ENCODE data around the gene FZD4. TPM values are rescaled to one million over a fixed set of nuclear protein-coding genes. Genes with fewer than 3 reads are reported as not detected.
A peak's percentile ranks its signal among the peaks of the same experiment; 100 is the strongest.

FZD4 gene
- total and polyA plus RNA-seq, 8 donors: 20.7 to 27.1 (median 25.5) TPM

DNA sequence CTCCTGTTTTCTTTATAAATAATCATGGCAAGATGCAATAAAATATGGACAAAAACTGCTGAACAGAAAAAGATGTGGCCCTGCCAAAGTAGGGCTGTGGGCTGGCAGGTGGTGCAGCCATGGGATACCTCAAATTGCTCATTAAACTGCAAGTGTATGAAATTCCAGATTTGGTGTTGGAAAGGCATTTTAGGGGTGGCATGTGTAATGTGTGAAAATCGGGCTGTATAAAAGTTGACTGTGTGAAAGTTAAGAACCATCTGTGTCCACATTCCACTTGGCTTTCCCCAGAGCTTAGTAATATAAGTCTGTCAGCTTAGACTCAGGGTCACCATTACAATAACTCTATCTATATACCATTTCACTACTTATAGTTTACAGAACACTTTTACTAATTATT is 34.8 kb upstream of the FZD4 start:
- ATAC-seq: no peak
- Histone ChIP-seq H3K9me3 (no peaks in the 10 kb centered on the region), H3K4me3 (no peak overlapping the region), H3K36me3 (no peaks in the 10 kb centered on the region), H3K27ac (no peak overlapping the region), H3K4me1 (no peaks in the 10 kb centered on the region), H3K27me3 (no peaks in the 10 kb centered on the region)
- TF ChIP-seq, protein P1, sequence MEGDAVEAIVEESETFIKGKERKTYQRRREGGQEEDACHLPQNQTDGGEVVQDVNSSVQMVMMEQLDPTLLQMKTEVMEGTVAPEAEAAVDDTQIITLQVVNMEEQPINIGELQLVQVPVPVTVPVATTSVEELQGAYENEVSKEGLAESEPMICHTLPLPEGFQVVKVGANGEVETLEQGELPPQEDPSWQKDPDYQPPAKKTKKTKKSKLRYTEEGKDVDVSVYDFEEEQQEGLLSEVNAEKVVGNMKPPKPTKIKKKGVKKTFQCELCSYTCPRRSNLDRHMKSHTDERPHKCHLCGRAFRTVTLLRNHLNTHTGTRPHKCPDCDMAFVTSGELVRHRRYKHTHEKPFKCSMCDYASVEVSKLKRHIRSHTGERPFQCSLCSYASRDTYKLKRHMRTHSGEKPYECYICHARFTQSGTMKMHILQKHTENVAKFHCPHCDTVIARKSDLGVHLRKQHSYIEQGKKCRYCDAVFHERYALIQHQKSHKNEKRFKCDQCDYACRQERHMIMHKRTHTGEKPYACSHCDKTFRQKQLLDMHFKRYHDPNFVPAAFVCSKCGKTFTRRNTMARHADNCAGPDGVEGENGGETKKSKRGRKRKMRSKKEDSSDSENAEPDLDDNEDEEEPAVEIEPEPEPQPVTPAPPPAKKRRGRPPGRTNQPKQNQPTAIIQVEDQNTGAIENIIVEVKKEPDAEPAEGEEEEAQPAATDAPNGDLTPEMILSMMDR (IDR thresholded peaks at IDR 0.05): no peak
- intact Hi-C loops (cut with DNase I): no loop called here
- peak in 1 of 4 donors; percentile 54 for DNase-seq

DNA sequence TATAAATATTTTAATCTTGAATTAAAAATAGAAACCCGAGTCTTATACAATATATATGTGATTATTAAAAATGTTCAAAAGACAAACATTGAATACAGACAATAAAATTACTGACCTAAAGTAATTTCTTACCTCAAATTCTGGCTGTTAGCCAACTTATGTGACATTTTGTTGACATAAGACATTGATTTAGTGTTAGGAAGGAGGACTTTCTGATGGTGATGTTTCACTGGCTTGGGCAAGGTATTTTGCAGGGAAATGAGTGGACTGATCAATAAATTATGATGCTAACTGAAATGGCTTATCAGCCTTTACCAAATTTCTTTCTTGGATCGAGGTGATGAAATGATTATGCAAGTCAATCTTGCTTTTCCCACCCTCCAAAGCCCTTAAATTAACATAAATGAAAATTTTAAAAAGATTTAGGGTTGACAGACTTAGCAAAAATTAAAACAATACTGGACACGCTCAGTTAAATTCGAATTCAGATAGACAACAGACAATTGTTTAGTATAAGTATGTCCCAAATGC is 33.2 kb upstream of the FZD4 start:
- no peak for DNase-seq
- no peaks in the 10 kb centered on the region for H3K36me3 ChIP-seq
- intact Hi-C loops (cut with DNase I): no loop called here
- H3K4me1 ChIP-seq: no peaks in the 10 kb centered on the region
- H3K27ac ChIP-seq: no peak overlapping the region
- no peak overlapping the region for H3K4me3 ChIP-seq
- no peaks in the 10 kb centered on the region for H3K9me3 ChIP-seq
- ATAC-seq: no peak
- H3K27me3 ChIP-seq: no peaks in the 10 kb centered on the region
- TF ChIP-seq, protein P1 (IDR thresholded peaks at IDR 0.05): no peak

DNA sequence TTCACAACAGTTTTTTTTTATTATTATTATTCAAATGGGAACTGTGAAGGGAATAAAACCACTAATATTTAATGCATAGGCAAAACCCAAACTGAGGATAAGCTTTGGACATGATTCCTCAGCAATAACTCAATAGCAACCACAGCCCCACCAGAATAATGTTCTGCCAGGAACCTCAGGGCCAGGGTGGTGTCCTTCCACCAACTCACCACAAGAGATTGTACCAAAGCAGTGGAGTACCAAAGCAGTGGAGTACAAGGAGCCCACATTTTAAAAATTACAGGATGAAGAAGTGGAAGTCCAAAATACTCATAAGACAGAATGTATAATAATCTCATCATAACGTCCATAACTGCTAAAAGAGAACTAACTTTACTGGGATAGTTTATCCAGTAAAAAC is 32.5 kb upstream of the FZD4 start:
- no peak overlapping the region for H3K4me3 ChIP-seq
- no peaks in the 10 kb centered on the region for H3K36me3 ChIP-seq
- no peaks in the 10 kb centered on the region for H3K9me3 ChIP-seq
- TF ChIP-seq, protein P1 (IDR thresholded peaks at IDR 0.05): no peak
- no peaks in the 10 kb centered on the region for H3K27me3 ChIP-seq
- intact Hi-C loops (cut with DNase I): no loop called here
- H3K4me1 ChIP-seq: peaks cover 0 to 6% of the 10 kb centered on the region in 2 donors
- H3K27ac ChIP-seq: no peak overlapping the region
- DNase-seq (no peak), ATAC-seq (no peak)

DNA sequence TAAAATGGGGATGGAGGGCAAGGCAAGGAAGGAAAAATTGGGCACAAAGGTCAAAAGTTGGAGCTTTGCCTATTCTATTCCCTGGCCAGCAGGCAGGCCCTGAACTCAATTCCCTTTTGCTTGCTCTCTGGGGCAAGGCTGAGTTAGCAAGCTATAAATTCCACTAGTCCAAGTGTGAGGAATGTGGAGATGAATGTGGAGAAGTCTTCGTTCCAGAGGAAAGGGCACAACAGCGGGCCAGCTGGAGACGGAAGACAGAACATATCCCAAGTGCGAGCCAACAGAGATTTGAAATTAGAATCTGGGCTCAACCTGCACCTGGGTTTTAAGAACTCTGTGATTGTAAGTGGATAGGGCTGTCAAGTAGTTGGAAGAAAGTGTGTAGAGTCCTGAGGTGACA is 29.5 kb upstream of the FZD4 start:
- Histone ChIP-seq H3K9me3 (no peaks in the 10 kb centered on the region), H3K36me3 (no peaks in the 10 kb centered on the region), H3K27ac (no peak overlapping the region), H3K27me3 (no peaks in the 10 kb centered on the region), H3K4me1 (peaks cover 0 to 6% of the 10 kb centered on the region in 2 donors), H3K4me3 (no peak overlapping the region)
- intact Hi-C loops (cut with DNase I): no loop called here
- TF ChIP-seq, protein P1 (IDR thresholded peaks at IDR 0.05): no peak
- ATAC-seq (no peak), DNase-seq (no peak)

DNA sequence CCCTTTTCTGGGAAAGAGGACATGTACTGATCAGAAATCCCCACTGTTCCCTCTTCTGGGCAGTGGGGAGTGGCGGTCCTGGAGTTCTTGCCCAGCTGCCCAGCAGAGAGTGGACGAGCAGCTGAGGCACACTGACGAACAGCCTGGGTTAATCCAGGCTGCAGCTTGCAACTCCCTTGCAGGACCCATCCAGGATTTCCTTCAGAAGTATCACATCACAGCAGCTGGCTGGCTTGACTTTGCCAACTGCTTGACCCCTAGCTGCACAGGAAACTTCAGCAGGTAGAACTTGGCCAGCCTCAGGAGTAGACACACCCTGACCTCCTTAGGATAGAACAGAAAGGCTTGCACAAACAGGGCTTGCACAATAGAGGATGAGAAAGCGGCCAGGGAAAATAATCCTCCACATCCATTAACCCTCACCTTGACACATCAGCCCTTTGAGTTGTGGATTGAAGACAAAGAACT is 27.9 kb upstream of the FZD4 start:
- Histone ChIP-seq H3K27ac (no peak overlapping the region), H3K9me3 (no peaks in the 10 kb centered on the region), H3K36me3 (no peaks in the 10 kb centered on the region), H3K4me3 (no peak overlapping the region), H3K27me3 (no peaks in the 10 kb centered on the region), H3K4me1 (peaks cover 0 to 6% of the 10 kb centered on the region in 2 donors)
- DNase-seq: no peak
- peak; percentile 90 for ATAC-seq
- TF ChIP-seq, protein P1 (IDR thresholded peaks at IDR 0.05): no peak
- intact Hi-C loops (cut with DNase I): no loop called here
